CD4-positive, alpha-beta T cell treated with Interferon gamma for 1 hour (primary cell): ENCODE results near the gene OPN1MW3.
"Not testable (repeated sequence)": the region's sequence is repeated elsewhere in the genome, so short reads cannot be mapped to it uniquely, and the experiment has no call there.

Experiments used
- DNase-seq: peaks from one replicate; pipeline ENCODE4 v3.0.0-alpha.2; 2020

OPN1MW3 gene

DNA sequence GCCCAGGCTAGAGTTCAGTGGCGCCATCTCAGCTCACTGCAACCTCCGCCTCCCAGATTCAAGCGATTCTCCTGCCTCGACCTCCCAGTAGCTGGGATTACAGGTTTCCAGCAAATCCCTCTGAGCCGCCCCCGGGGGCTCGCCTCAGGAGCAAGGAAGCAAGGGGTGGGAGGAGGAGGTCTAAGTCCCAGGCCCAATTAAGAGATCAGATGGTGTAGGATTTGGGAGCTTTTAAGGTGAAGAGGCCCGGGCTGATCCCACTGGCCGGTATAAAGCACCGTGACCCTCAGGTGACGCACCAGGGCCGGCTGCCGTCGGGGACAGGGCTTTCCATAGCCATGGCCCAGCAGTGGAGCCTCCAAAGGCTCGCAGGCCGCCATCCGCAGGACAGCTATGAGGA, at the start of gene OPN1MW3:
Gene OPN1MW3, plus strand, starts transcription at position 301 of the 400 bp plus-strand sequence. Its CDS starts 38 bp downstream, at position 339.
- DNase-seq = not testable (repeated sequence)

DNA sequence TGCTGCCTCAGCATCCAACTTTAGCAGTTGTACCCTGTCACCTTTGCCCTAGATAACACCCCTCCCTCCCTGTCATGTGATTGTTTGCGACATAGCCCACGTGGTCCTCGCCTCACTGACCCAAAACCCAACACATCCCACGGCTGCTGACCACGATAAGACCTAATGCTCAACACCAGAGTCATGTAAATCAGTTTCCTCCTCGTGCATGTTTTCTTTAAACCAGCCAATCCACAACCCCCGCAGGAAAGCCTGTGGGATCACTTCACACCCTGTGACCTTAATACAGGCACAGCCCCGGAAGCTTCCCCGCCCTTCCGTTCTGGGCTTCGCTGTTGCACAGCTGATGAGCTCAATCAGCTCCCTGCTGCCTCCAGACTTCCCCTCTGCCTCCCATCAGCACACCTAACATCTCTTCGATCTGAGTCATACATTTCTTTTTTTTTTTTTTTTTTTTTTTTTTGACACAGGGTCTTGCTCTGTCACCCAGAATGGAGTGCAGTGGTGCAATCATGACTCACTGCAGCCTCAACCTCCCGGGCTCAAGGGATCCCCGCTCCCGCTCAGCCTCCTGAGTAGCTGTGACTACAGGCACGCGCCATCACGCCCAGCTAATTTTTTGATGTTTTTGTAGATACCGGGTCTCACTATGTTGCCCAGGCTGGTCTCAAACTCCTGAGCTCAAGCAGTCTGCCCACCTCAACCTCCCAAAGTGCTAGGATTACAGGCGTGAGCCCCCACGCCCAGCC, 47.5 kb upstream of the OPN1MW3 start:
- not testable (repeated sequence) for DNase-seq

DNA sequence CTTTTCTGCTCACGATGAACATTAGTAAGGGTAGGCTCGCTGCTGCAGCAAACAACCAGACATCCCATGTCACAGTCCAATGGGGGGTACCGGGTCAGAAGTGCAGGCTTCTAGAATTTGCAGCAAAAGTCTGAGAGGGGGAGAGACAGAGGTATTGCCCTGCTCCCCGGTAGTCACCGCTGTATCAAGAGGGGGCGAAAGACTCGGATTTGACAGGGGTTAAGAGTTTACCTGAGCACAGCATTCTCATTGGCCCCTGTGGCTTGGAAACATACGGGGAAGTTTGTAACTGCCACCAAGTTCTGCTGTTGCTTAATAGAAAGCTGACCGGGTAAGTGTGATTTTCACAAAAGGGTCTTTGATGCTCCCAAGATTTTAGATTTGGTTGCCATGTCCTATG, 46.3 kb upstream of the OPN1MW3 start:
- not testable (repeated sequence) for DNase-seq

DNA sequence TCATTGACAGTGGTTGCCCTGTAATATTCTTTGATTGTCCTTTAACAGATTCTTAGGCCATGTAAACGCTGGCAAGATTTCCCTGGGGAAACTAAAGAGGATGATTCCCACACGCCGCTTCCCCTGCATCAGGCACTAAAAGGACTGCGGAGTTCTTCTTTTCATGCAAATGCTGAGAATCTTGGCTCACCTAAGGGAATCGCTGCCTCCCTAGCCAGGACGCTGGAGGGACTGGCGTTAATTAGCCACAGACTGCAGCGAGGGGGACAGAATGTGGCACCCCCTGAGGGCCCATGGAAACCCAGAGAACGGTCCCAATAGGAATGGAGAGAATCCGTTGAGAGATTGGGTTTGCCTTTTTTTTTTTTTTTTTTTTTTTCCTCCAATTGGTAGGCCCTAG, 45.9 kb upstream of the OPN1MW3 start:
- DNase-seq = not testable (repeated sequence)

DNA sequence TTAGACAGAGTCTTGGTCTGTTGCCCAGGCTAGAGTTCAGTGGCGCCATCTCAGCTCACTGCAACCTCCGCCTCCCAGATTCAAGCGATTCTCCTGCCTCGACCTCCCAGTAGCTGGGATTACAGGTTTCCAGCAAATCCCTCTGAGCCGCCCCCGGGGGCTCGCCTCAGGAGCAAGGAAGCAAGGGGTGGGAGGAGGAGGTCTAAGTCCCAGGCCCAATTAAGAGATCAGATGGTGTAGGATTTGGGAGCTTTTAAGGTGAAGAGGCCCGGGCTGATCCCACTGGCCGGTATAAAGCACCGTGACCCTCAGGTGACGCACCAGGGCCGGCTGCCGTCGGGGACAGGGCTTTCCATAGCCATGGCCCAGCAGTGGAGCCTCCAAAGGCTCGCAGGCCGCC, 37.9 kb upstream of the OPN1MW3 start, which contains the start of gene OPN1MW2:
Gene OPN1MW2, plus strand, starts transcription at position 301 of the 400 bp plus-strand sequence. Its CDS starts 60 bp downstream, at position 361.
- not testable (repeated sequence) for DNase-seq

DNA sequence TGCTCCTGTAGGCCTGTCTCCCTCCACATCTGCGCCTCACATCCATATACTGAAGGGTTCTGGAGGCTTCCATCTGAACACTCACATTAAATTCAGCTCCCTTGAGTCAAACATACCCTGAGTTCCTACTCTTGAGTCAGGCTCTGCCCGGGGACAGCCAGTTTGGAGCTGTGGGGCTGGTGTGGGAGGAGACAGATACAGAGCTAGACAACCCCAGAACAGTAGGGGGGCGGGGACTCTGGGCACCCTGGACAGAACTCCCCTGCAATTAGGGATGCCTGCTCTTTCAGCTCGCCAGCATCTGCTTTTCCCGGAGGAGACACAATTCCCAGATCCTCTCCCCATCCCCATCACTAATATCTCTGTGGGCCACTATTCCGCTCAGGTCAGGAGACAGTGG, 32.1 kb upstream of the OPN1MW3 start:
- DNase-seq = not testable (repeated sequence)

DNA sequence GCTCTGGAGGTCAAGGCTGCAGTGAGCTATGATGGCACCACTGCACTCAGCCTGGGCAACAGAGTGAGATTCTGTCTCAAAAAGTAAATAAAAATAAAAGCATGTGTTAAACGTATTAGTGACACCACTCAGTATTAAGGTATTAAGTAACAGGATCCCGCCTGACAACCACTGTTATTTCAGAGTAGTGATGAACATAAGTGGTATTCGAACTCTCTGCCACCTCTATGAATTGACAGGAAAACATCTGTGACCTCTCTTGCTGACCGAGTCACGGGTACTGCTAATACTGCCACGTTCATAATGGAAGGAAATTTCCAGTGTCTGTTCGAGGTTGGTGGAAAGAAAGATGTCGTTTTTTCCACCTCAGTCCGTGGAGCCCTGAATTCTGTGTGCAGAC, 30.7 kb upstream of the OPN1MW3 start:
- DNase-seq = not testable (repeated sequence)

DNA sequence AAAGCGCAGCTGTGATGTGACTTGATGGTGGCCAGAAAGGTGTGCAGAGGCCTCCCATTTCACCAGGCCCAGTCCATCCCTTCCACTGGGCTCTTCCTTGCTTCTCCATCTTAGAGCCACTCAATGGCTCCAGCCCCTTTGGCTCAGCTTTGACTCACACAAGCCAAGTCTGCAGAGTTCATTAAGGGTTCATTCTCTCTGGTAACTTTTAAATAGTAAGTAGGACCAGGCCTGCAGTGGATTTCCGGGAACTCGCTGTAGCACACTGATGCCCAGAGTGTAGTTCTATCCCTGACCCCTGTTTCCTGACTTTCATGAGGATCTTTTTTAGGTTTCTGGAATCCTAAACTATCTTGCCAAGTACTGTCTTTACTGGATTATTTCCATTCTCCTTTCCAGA, 25.9 kb upstream of the OPN1MW3 start:
- DNase-seq = not testable (repeated sequence)

DNA sequence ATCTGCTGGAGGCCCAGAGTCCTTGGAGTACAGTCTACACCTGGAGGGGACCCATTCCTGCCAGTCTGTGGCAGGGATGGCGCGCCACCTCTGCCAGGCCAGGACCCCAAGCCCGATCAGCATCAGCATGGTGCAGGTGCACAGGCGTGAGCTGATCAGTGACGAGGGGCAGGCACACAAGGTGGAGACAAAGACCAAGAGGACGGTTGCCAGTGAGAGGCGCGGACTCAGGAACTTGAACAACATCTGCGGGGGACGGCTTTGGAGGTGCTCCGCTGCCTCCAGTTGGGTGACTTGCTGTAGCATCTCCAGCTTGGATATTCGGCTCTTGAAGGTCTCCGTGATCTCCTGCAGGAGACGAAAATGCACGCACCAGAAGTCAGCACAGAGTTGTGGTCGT, 23.8 kb upstream of the OPN1MW3 start:
- not testable (repeated sequence) for DNase-seq

DNA sequence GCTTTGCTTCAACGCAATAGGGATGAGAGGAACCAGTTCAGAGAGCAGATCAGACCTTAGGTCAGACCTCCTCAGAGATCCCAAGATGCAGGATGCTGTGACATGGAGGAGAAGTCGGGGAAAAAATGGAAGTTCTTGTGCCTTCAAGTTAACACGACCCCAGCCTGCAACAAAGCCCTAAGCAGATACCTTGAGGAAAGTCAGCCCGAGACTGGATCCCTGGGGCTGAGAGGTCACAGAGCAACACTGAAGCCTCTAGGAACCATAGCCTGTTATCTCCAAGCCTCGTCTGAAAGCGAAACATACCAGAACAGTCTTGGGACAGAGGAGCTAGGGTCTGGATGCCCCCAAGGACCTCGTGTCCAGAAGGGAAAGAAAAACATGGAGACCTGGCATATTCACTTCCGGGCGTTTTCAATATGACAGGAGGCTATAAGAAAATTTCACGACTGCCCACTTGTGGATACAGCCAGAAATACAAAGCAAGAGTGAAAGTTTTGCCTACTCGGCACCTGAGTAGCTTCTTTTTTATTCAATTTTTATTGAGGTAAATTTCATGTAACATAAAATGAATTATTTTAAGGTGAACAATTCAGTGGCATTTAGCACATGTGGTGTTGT, 18.3 kb upstream of the OPN1MW3 start:
- DNase-seq = not testable (repeated sequence)

DNA sequence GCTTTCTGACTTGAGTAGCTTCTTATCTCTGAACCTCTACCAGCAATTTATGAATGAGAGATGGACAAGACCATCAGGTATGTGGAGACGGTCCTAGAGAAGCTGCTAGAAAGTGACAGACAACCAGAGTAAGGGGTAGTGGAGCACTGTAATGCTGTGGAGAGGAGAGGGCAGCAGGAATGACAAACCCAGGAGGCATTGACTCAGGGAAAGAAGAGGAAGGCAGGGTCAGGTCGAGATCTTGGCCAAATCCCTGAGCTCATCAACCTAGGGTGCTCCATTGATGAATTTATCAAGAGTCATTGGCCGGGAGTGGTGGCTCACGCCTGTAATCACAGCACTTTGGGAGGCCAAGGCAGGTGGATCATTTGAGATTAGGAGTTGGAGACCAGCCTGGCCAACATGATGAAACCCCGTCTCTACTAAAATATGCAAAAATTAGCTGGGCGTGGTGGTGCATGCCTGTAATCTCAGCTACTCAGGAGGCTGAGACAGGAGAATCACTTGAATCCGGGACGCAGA, 17.3 kb upstream of the OPN1MW3 start:
- DNase-seq = not testable (repeated sequence)

DNA sequence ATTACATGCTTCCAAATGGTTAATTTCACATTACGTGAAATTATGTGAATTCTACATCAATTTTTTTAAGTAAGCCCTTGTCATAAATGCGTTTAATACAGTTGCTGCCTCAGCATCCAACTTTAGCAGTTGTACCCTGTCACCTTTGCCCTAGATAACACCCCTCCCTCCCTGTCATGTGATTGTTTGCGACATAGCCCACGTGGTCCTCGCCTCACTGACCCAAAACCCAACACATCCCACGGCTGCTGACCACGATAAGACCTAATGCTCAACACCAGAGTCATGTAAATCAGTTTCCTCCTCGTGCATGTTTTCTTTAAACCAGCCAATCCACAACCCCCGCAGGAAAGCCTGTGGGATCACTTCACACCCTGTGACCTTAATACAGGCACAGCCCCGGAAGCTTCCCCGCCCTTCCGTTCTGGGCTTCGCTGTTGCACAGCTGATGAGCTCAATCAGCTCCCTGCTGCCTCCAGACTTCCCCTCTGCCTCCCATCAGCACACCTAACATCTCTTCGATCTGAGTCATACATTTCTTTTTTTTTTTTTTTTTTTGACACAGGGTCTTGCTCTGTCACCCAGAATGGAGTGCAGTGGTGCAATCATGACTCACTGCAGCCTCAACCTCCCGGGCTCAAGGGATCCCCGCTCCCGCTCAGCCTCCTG, 9.9 kb upstream of the OPN1MW3 start:
- not testable (repeated sequence) for DNase-seq

DNA sequence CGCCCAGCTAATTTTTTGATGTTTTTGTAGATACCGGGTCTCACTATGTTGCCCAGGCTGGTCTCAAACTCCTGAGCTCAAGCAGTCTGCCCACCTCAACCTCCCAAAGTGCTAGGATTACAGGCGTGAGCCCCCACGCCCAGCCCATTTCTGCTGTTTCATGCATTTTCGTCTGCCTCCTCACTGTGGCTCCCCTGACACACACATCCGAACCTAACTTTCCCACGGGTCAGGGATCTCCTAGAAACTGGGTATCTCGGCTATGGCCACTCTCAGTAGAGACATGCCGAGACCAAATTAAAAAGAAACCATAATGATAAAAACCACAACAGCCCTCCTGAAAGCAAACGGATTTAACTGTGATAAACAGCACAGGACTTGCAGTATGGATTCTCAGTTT, 9.3 kb upstream of the OPN1MW3 start:
- DNase-seq = not testable (repeated sequence)

DNA sequence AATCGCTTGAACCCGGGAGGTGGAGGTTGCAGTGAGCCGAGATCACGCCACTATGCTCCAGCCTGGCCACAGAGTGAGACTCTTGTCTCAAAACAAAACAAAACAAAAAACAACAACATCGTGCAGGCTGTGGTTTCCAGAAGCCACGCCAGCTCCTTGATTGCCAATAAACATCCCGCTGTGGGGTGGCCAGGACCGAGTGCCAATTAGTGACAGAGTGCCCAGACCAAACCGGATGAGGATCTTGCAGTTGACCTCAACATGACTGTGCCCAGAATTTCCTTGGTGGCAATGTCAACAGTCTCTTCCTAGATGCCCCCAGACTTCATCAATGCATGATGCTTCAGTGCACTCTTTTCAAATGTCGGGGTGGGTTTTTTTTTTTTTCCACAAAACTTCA, 1.3 kb downstream of the OPN1MW3 start:
- DNase-seq = not testable (repeated sequence)

DNA sequence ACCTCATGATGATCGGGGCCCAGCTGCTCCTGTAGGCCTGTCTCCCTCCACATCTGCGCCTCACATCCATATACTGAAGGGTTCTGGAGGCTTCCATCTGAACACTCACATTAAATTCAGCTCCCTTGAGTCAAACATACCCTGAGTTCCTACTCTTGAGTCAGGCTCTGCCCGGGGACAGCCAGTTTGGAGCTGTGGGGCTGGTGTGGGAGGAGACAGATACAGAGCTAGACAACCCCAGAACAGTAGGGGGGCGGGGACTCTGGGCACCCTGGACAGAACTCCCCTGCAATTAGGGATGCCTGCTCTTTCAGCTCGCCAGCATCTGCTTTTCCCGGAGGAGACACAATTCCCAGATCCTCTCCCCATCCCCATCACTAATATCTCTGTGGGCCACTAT, 5.7 kb downstream of the OPN1MW3 start:
- DNase-seq = not testable (repeated sequence)

DNA sequence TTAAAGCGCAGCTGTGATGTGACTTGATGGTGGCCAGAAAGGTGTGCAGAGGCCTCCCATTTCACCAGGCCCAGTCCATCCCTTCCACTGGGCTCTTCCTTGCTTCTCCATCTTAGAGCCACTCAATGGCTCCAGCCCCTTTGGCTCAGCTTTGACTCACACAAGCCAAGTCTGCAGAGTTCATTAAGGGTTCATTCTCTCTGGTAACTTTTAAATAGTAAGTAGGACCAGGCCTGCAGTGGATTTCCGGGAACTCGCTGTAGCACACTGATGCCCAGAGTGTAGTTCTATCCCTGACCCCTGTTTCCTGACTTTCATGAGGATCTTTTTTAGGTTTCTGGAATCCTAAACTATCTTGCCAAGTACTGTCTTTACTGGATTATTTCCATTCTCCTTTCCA, 11.9 kb downstream of the OPN1MW3 start:
- DNase-seq = not testable (repeated sequence)

DNA sequence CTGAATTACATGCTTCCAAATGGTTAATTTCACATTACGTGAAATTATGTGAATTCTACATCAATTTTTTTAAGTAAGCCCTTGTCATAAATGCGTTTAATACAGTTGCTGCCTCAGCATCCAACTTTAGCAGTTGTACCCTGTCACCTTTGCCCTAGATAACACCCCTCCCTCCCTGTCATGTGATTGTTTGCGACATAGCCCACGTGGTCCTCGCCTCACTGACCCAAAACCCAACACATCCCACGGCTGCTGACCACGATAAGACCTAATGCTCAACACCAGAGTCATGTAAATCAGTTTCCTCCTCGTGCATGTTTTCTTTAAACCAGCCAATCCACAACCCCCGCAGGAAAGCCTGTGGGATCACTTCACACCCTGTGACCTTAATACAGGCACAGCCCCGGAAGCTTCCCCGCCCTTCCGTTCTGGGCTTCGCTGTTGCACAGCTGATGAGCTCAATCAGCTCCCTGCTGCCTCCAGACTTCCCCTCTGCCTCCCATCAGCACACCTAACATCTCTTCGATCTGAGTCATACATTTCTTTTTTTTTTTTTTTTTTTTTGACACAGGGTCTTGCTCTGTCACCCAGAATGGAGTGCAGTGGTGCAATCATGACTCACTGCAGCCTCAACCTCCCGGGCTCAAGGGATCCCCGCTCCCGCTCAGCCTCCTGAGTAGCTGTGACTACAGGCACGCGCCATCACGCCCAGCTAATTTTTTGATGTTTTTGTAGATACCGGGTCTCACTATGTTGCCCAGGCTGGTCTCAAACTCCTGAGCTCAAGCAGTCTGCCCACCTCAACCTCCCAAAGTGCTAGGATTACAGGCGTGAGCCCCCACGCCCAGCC, 27.3 kb downstream of the OPN1MW3 start:
- not testable (repeated sequence) for DNase-seq

DNA sequence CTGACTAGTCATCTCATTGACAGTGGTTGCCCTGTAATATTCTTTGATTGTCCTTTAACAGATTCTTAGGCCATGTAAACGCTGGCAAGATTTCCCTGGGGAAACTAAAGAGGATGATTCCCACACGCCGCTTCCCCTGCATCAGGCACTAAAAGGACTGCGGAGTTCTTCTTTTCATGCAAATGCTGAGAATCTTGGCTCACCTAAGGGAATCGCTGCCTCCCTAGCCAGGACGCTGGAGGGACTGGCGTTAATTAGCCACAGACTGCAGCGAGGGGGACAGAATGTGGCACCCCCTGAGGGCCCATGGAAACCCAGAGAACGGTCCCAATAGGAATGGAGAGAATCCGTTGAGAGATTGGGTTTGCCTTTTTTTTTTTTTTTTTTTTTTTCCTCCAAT, 29.0 kb downstream of the OPN1MW3 start:
- not testable (repeated sequence) for DNase-seq

DNA sequence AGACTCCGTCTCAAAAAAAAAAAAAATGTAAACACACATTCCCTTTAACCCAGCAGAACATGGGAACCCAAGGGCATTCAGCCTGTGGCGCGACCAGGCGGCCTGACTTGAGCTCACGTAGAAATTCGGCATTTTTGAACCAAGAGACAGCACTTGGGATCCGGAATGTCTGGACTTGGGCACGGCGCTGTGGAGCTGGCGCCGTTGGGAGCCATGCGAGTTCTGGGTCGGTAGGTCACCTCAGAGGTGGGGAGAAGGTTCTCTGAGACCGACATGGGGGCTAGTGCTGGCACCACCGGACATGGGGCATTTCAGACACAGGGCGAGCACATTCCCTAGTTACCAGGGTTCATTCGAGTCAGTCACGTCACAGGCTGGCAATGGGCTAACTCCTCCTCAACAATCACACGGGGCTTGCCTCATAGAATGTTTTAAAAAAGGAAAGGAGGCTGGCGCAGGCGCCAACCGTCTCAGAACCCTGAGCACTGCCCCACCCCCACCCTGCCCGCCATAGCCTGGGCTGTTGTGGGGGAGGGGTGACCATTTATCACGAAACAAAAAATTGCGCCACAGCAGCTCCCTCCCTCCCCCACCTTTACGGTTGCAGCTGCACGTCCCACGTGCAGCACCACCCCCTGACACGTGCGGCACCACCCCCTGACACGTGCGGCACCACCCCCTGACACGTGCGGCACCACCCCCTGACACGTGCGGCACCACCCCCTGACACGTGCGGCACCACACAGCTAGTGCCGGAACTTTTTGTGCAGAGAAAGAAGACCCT, 37.6 kb downstream of the OPN1MW3 start, which contains the start of gene TEX28:
Gene TEX28, minus strand, starts transcription at position 334 of the 784 bp plus-strand sequence. CDS start 3,007 bp downstream, outside the sequence.
- no peak for DNase-seq

DNA sequence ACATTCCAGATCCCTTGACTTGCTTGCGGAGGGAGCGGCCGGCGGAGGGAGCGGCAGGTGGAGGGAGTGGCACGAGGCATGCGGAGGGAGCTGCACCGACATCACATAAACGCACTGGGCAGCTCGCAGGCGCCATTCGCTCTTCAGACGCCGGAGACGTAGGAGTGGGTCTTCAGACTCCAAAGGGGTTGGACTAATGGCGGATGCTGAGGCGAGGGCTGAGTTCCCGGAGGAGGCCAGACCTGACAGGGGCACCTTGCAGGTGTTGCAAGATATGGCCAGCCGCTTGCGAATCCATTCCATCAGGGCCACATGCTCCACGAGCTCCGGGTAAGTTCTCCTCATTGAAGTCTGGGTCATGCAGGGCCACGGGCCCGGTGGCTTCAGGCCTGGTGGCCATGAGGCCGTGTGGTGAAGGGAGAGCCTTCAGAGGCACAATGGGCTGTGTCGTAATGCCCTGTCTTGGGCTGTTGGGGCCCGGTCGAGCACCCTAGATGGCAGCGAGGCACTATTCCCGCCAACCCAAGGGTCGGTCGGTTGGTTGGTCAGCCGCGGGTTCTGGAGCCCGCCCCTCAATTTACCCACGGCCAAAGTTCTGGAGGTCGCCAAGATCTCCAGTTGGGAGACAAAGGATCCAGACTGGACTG, 38.4 kb downstream of the OPN1MW3 start, which contains the start of gene TKTL1:
Gene TKTL1, plus strand, starts transcription at position 132 of the 647 bp plus-strand sequence. Its CDS starts 65 bp downstream, at position 197.
- DNase-seq = no peak

DNA sequence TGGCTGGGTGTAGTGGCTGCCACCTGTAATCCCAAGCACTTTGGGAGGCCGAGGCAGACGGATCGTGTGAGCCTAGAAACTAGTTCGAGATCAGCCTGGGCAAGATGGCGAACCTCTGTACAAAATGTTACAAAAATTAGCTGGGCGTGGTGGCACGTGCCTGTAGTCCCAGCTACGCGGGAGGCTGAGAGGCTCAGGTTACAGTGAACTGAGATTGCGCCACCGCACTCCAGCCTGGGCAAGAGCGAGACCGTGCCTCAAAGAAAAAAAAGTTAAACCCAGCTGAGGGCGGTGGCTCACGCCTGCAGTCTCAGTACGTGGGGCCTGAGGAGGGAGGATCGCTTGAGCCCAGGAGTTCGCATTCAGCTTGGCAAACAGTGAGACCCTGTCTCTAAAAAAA, 39.3 kb downstream of the OPN1MW3 start:
- DNase-seq = no peak
